ENCODE measurements around the gene ZNF362. TPM values are rescaled to one million over a fixed set of nuclear protein-coding genes. Genes with fewer than 3 reads are reported as not detected.
"Not testable (repeated sequence)": the region's sequence is repeated elsewhere in the genome, so short reads cannot be mapped to it uniquely, and the experiment has no call there.

ZNF362 gene
- total and polyA plus RNA-seq, 4 donors: 10.1 to 70.1 (median 46.4) TPM

GRCh38 chr1:33228935-33229487, 27.3 kb upstream of the ZNF362 start:
- peak in 4 of 6 donors; percentile 2 to 72 (median 38) for DNase-seq (ENCODE audit: low read depth in 4 of 6, low spot score in 6 of 6)
- H3K9me3 ChIP-seq (ENCODE audit: control insufficient read depth, insufficient read depth, low read length): peaks cover 6% of the 10 kb centered on the region
- H3K4me1 ChIP-seq (ENCODE audit: control insufficient read depth, insufficient read depth, low read length): no peaks in the 10 kb centered on the region
- H3K27ac ChIP-seq (ENCODE audit: low read depth, low read length): no peak overlapping the region
- WGBS (ENCODE audit: insufficient coverage): no CpG with 5 or more reads among the region's 5 CpGs
- H3K4me3 ChIP-seq (ENCODE audit: low read depth, low read length): no peak overlapping the region
- no peaks in the 10 kb centered on the region for H3K36me3 ChIP-seq (ENCODE audit: control insufficient read depth, insufficient read depth, low read length)
- no peaks in the 10 kb centered on the region for H3K27me3 ChIP-seq (ENCODE audit: control insufficient read depth, insufficient read depth, low read length)

- Histone ChIP-seq H3K27ac (ENCODE audit: low read depth, low read length) (no peak overlapping the region), H3K4me1 (ENCODE audit: control insufficient read depth, insufficient read depth, low read length) (peaks cover 5% of the 10 kb centered on the region), H3K36me3 (ENCODE audit: control insufficient read depth, insufficient read depth, low read length) (no peaks in the 10 kb centered on the region), H3K4me3 (ENCODE audit: low read depth, low read length) (no peak overlapping the region), H3K27me3 (ENCODE audit: control insufficient read depth, insufficient read depth, low read length) (no peaks in the 10 kb centered on the region), H3K9me3 (ENCODE audit: control insufficient read depth, insufficient read depth, low read length) (no peaks in the 10 kb centered on the region)
- no peak for DNase-seq (ENCODE audit: low read depth in 4 of 6, low spot score in 6 of 6)
- 92% methylated on average over 3 of the region's 7 CpGs for WGBS (ENCODE audit: insufficient coverage)
Observed at GRCh38 chr1:33231166-33231565, 25.1 kb upstream of the ZNF362 start.

- no peak for DNase-seq (ENCODE audit: low read depth in 4 of 6, low spot score in 6 of 6)
- H3K4me1 ChIP-seq (ENCODE audit: control insufficient read depth, insufficient read depth, low read length): peaks cover 5% of the 10 kb centered on the region
- no peaks in the 10 kb centered on the region for H3K36me3 ChIP-seq (ENCODE audit: control insufficient read depth, insufficient read depth, low read length)
- H3K9me3 ChIP-seq (ENCODE audit: control insufficient read depth, insufficient read depth, low read length): no peaks in the 10 kb centered on the region
- 100% methylated on average over 1 of the region's 3 CpGs for WGBS (ENCODE audit: insufficient coverage)
- no peak overlapping the region for H3K4me3 ChIP-seq (ENCODE audit: low read depth, low read length)
- H3K27me3 ChIP-seq (ENCODE audit: control insufficient read depth, insufficient read depth, low read length): no peaks in the 10 kb centered on the region
- H3K27ac ChIP-seq (ENCODE audit: low read depth, low read length): no peak overlapping the region
Observed at GRCh38 chr1:33232716-33233115, 23.6 kb upstream of the ZNF362 start.

- Histone ChIP-seq H3K4me1 (ENCODE audit: control insufficient read depth, insufficient read depth, low read length) (peaks cover 5% of the 10 kb centered on the region), H3K27me3 (ENCODE audit: control insufficient read depth, insufficient read depth, low read length) (no peaks in the 10 kb centered on the region), H3K27ac (ENCODE audit: low read depth, low read length) (no peak overlapping the region), H3K9me3 (ENCODE audit: control insufficient read depth, insufficient read depth, low read length) (no peaks in the 10 kb centered on the region), H3K4me3 (ENCODE audit: low read depth, low read length) (no peak overlapping the region), H3K36me3 (ENCODE audit: control insufficient read depth, insufficient read depth, low read length) (no peaks in the 10 kb centered on the region)
- no peak for DNase-seq (ENCODE audit: low read depth in 4 of 6, low spot score in 6 of 6)
- WGBS (ENCODE audit: insufficient coverage): 82% methylated on average over 2 of the region's 4 CpGs
Observed at GRCh38 chr1:33234131-33234530, 22.2 kb upstream of the ZNF362 start.

DNA sequence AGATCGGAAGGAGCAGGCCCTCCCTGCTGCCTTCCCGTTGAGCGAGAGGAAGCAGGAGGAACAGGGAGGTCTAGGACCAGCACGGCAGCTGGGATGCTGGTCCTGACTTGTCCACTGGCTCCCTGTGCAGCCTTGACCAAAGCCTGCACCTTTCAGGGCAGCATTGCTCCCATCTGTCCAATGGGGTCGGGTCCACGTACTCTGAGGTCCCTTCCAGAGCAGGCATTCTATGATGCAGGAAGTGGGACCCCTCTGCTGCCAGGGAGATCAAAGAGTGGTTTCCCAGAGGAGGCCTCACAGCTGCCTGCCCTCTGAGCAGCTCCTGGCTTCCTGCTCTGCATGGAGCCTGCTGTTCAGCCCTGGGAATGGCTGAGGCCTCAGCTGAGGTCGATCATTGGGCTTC, 21.7 kb upstream of the ZNF362 start:
- H3K27ac ChIP-seq (ENCODE audit: low read depth, low read length): no peak overlapping the region
- peaks cover 5% of the 10 kb centered on the region for H3K4me1 ChIP-seq (ENCODE audit: control insufficient read depth, insufficient read depth, low read length)
- H3K36me3 ChIP-seq (ENCODE audit: control insufficient read depth, insufficient read depth, low read length): no peaks in the 10 kb centered on the region
- H3K9me3 ChIP-seq (ENCODE audit: control insufficient read depth, insufficient read depth, low read length): no peaks in the 10 kb centered on the region
- WGBS (ENCODE audit: insufficient coverage): 53% methylated on average over 7 of the region's 7 CpGs
- H3K27me3 ChIP-seq (ENCODE audit: control insufficient read depth, insufficient read depth, low read length): no peaks in the 10 kb centered on the region
- no peak for DNase-seq (ENCODE audit: low read depth in 4 of 6, low spot score in 6 of 6)
- no peak overlapping the region for H3K4me3 ChIP-seq (ENCODE audit: low read depth, low read length)

DNA sequence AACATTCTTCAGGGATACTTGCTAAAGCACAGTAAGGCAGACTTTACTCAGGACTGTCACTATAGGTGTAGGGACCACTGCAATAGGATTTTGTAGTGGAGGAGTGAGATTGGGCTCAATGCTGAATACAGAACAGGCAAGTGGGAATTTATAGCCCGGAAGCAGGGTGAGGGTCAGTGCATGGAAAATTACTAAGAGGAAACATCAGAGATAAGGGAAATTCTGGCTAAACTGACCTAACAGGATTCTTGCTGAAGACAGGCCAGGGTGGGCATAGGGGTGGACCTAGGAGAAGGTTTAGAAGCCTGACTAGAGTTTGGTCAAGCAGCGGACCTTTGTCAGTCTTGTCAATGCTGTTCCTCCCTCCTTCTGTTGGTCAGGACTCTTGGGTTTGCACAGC, 20.8 kb upstream of the ZNF362 start:
- Histone ChIP-seq H3K27me3 (ENCODE audit: control insufficient read depth, insufficient read depth, low read length) (no peaks in the 10 kb centered on the region), H3K36me3 (ENCODE audit: control insufficient read depth, insufficient read depth, low read length) (no peaks in the 10 kb centered on the region), H3K27ac (ENCODE audit: low read depth, low read length) (no peak overlapping the region), H3K4me1 (ENCODE audit: control insufficient read depth, insufficient read depth, low read length) (peaks cover 5% of the 10 kb centered on the region), H3K9me3 (ENCODE audit: control insufficient read depth, insufficient read depth, low read length) (no peaks in the 10 kb centered on the region), H3K4me3 (ENCODE audit: low read depth, low read length) (no peak overlapping the region)
- no peak for DNase-seq (ENCODE audit: low read depth in 4 of 6, low spot score in 6 of 6)
- 96% methylated on average over 2 of the region's 2 CpGs for WGBS (ENCODE audit: insufficient coverage)

GRCh38 chr1:33236498-33236897, 19.8 kb upstream of the ZNF362 start:
- no peaks in the 10 kb centered on the region for H3K27me3 ChIP-seq (ENCODE audit: control insufficient read depth, insufficient read depth, low read length)
- no CpG with 5 or more reads among the region's 2 CpGs for WGBS (ENCODE audit: insufficient coverage)
- H3K27ac ChIP-seq (ENCODE audit: low read depth, low read length): no peak overlapping the region
- H3K4me1 ChIP-seq (ENCODE audit: control insufficient read depth, insufficient read depth, low read length): peaks cover 5% of the 10 kb centered on the region
- no peak overlapping the region for H3K4me3 ChIP-seq (ENCODE audit: low read depth, low read length)
- DNase-seq (ENCODE audit: low read depth in 4 of 6, low spot score in 6 of 6): no peak
- H3K9me3 ChIP-seq (ENCODE audit: control insufficient read depth, insufficient read depth, low read length): no peaks in the 10 kb centered on the region
- no peaks in the 10 kb centered on the region for H3K36me3 ChIP-seq (ENCODE audit: control insufficient read depth, insufficient read depth, low read length)

- Histone ChIP-seq H3K36me3 (ENCODE audit: control insufficient read depth, insufficient read depth, low read length) (no peaks in the 10 kb centered on the region), H3K27me3 (ENCODE audit: control insufficient read depth, insufficient read depth, low read length) (no peaks in the 10 kb centered on the region), H3K27ac (ENCODE audit: low read depth, low read length) (no peak overlapping the region), H3K9me3 (ENCODE audit: control insufficient read depth, insufficient read depth, low read length) (no peaks in the 10 kb centered on the region), H3K4me3 (ENCODE audit: low read depth, low read length) (no peak overlapping the region), H3K4me1 (ENCODE audit: control insufficient read depth, insufficient read depth, low read length) (peaks cover 5% of the 10 kb centered on the region)
- no peak for DNase-seq (ENCODE audit: low read depth in 4 of 6, low spot score in 6 of 6)
- no CpG with 5 or more reads among the region's 6 CpGs for WGBS (ENCODE audit: insufficient coverage)
Observed at GRCh38 chr1:33237579-33237978, 18.7 kb upstream of the ZNF362 start.

- not testable (repeated sequence) for DNase-seq (ENCODE audit: low read depth in 4 of 6, low spot score in 6 of 6); H3K9me3 ChIP-seq (ENCODE audit: control insufficient read depth, insufficient read depth, low read length); H3K4me3 ChIP-seq (ENCODE audit: low read depth, low read length); H3K27me3 ChIP-seq (ENCODE audit: control insufficient read depth, insufficient read depth, low read length); H3K27ac ChIP-seq (ENCODE audit: low read depth, low read length); H3K36me3 ChIP-seq (ENCODE audit: control insufficient read depth, insufficient read depth, low read length); H3K4me1 ChIP-seq (ENCODE audit: control insufficient read depth, insufficient read depth, low read length)
- no CpG with 5 or more reads among the region's 6 CpGs for WGBS (ENCODE audit: insufficient coverage)
Observed at GRCh38 chr1:33238194-33238724, 18.0 kb upstream of the ZNF362 start.

DNA sequence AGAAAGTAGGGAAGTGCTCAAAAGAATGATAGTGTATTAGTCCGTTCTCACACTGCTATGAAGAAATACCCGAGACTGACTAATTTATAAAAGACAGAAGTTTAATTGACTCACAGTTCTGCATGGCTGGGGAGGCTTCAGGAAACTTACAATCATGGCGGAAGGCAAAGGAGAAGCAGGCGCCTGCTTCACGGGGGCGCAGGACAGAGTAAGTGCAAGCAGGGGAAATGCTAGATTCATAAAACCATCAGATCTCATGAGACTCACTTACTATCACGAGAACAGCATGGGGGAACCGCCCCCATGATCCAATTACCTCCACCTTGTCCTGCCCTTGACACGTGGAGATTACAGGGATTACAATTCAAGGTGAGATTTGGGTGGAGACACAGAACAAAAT, 16.9 kb upstream of the ZNF362 start:
- not testable (repeated sequence) for H3K27ac ChIP-seq (ENCODE audit: low read depth, low read length); H3K9me3 ChIP-seq (ENCODE audit: control insufficient read depth, insufficient read depth, low read length); H3K27me3 ChIP-seq (ENCODE audit: control insufficient read depth, insufficient read depth, low read length); H3K36me3 ChIP-seq (ENCODE audit: control insufficient read depth, insufficient read depth, low read length); H3K4me3 ChIP-seq (ENCODE audit: low read depth, low read length); DNase-seq (ENCODE audit: low read depth in 4 of 6, low spot score in 6 of 6); H3K4me1 ChIP-seq (ENCODE audit: control insufficient read depth, insufficient read depth, low read length)
- no CpG with 5 or more reads among the region's 9 CpGs for WGBS (ENCODE audit: insufficient coverage)
